ENCODE results near the gene PSMB9.

The PSMB9 gene

GRCh38 chr6:32840604-32841246, 13.3 kb upstream of the PSMB9 start:
- DNase-seq: no peak

GRCh38 chr6:32842021-32842650, 11.9 kb upstream of the PSMB9 start:
- no peak for DNase-seq

- no peak for DNase-seq
These were observed 11.3 kb upstream of the PSMB9 start for GRCh38 chr6:32842690-32843089.

DNA sequence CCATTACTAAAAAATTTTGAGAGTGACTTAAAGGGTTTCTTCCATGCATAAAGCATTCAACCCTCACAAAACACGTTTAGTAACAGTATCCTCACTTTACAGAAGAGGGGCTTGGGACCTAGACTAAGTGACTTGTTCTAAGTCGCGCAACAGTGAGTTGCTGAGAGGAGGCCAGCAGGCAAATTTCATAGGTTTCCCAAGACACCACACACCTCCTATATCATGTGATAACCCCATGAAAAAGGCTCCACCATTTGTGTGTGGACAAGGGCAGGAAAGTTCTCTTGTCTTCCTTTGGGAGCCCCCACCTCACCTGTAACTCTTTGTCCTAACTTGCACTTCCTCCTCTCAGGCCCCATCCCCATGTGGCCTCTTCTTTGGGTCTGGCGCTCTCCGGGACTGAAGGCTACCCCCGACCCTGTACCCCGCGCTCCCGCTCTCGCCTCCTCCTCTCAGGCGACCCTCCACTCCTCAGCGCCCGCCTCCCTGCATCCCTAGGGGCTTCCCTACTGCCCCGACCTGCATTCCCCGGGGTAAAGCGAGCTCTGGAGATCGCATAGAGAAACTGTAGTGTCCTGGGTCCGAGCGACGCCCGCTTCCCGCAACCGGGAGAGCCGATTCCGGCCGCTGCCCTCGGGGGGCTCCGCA, 10.5 kb upstream of the PSMB9 start:
- no peak for DNase-seq

DNA sequence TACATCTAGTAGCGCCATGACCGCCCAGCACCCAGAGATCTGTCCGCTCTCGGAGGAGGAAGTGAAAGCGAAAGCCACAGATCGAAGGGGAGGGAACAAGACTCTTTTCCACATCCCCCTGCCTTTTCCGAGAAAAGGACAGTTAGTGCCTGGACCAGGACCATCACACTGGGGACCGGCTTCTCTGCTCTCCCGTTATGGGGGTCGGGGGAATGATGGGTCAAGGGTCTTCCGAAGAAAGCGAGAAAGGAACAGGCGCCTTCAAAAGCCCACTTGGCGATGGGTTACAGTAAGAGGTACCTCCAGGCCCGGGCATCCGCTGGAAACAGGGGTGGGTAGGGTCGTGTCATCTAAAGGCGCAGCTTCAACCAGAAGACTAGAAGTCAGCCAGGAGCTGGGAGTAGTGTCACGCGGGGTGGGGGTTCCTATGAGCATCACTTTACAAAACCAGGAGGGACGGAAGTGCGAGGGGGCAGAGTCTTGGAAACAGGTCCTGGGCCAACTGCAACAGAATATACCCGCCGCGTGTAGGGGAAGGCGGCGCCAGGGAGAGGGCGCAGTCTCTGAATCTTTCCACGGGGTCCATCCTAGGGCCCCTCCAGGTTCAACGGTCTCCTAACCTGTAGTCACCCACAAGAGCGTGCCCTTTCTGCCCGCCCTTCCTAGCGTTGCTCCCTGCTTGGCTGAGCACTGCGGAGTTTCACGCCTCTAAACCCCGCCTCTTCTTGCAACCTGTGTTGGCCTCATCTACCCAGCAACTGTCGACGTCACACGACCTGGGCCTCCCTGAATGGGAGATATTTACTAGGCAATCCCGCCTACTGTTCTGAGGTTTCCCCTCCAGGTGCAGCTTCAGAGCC, 9.8 kb upstream of the PSMB9 start, which contains the start of gene PSMB8:
PSMB8 (minus strand) TSS at position 69 of the 860 bp plus-strand sequence; CDS start at position 18, 51 bp downstream.
- DNase-seq: peak; percentile 97

DNA sequence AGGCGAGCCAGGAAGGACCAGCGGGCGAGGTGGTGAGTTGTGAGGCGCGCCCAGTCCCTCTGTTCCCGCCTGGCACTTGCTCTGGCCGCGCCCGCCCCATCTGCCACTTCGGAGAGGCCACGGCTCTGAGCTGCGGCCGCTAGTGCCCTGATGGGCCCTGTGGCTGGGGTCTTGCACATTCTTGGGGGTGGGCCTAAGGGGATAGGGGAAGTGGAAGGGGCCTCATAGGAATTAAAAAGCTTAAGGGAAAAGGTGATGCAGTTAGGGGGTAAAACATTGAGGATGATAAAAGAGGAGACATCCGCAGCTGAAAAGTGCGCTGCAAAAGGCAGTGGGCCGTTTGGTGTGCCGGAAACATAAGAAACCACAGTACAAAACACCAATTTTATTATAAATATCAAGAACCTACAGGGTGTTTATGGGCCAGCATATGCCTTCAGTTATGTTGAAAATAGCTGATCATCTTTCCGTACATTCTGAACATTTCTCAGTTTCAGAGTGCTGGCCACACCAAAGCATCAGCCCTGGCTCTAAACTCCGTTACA, 9.1 kb upstream of the PSMB9 start:
- no peak for DNase-seq

GRCh38 chr6:32845384-32845884, 8.6 kb upstream of the PSMB9 start:
- DNase-seq: no peak

- DNase-seq: no peak
These were observed 7.0 kb upstream of the PSMB9 start for GRCh38 chr6:32847004-32847403.

GRCh38 chr6:32847795-32848194, 6.2 kb upstream of the PSMB9 start:
- DNase-seq: no peak

- no peak for DNase-seq
These were observed 4.9 kb upstream of the PSMB9 start for GRCh38 chr6:32849126-32849525.

DNA sequence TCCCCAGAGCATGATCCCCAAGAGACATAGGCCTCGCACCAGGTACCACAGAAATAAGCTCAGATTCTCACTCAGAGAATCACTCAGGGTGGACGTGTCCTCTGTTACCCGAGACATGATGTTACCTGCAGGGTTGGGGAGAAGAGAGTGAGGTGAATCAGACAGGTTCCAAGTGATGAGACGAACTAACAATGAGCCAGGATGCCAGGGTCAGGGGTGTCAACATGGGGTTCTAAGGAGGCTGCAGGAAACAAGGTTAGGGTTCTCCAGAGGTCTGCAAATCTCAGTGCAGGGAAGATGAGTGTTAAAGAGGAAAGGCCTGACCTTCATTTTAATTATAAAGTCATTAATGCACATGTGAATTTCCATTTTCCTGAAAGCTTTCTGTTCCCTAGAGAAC, 3.0 kb upstream of the PSMB9 start:
- no peak for DNase-seq

- no peak for DNase-seq
These were observed 1.8 kb upstream of the PSMB9 start for GRCh38 chr6:32852018-32852843.

GRCh38 chr6:32852844-32853540, 1.0 kb upstream of the PSMB9 start:
- DNase-seq: peak; percentile 50

GRCh38 chr6:32854376-32855178, 585 bp downstream of the PSMB9 start:
- DNase-seq: no peak

GRCh38 chr6:32855467-32856174, 1.6 kb downstream of the PSMB9 start:
- DNase-seq: no peak

DNA sequence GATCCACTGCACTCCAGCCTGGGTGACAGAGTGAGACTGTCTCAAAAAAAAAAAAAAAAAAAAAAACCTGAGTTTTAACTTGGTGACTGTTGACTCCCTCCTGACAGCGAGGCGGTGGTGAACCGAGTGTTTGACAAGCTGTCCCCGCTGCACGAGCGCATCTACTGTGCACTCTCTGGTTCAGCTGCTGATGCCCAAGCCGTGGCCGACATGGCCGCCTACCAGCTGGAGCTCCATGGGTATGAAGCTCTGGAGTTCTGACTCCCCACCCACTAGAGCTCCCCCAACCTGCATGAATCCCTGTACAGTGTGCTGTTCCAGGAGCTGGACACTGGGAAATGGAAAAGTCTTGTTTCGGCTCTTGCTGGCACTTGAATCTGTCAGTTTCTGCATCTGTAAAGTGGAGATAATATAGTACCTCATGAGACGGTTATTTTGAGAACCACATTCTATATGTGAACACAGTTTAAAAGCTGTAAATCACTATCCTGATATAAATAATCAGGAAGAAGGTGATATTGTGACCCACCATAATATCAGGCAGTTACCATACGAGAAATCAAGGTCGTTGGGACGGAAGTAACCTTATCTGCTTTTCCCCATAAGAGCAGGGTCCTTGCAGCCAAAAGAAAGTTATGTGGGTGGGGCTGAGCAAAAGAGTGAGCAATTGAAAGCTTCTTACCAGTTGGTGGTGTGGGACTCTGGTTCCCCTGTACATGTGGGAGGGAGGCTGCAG, 3.3 kb downstream of the PSMB9 start:
- no peak for DNase-seq

- DNase-seq: no peak
These were observed 4.2 kb downstream of the PSMB9 start for GRCh38 chr6:32858194-32858593.

DNA sequence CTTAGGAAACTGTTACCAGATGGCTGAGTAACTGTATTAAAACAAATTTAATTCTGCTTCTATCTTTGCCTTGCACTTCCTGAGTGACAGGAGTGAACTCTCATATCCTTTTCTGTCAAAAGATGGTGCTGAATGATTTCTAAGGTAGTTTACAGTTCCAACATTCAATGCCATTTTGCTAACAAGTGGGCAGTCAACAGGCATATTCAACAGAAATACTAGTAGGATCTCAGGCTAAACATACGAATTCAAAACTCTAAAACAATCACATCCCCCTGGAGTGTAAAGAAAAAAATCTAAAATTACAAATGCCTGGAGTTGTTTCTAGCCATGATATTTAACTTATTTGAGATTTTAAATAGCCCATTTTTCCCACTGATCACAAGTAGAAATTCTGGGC, 6.7 kb downstream of the PSMB9 start:
- DNase-seq: no peak

GRCh38 chr6:32862725-32863124, 8.7 kb downstream of the PSMB9 start:
- no peak for DNase-seq
